Omental fat pad (tissue), 4 donors: Measurements from ENCODE around the gene PLK1. TPM values are rescaled to one million over a fixed set of nuclear protein-coding genes. Genes with fewer than 3 reads are reported as not detected.
A peak's percentile ranks its signal among the peaks of the same experiment; 100 is the strongest.
"Not testable (repeated sequence)": the region's sequence is repeated elsewhere in the genome, so short reads cannot be mapped to it uniquely, and the experiment has no call there.

Experiments
- ATAC-seq: fragments of 150-250 bp; one replicate; pipeline ENCODE4 v1.9.1; 2016; ENCODE audit warnings: mild to moderate bottlenecking, moderate library complexity; ENCODE audit not compliant: low FRiP score
- DNase-seq: peaks from one replicate; pipeline ENCODE4 v3.0.0-alpha.2; 2019; ENCODE audit warnings: low spot score
- CTCF ChIP-seq, 3 donors: fragments of 450-650 bp; IDR thresholded peaks; one replicate each; pipeline ENCODE4 v1.5.1; 2016 to 2017; ENCODE audit warnings: antibody characterized with exemption in 3 of 3, mild to moderate bottlenecking in 3 of 3, moderate library complexity in 2 of 3
- total RNA-seq, 4 donors: library from RNA; depleted of rRNA; stranded (reverse); fragments of >200 nt; gene quantifications; one replicate each; pipeline ENCODE4 v1.1.0, GENCODE V29; 2016

PLK1 gene
- 1 to 10 TPM in 2 of 4 donors, under 1 TPM in 2; 0.65 to 7.7 (median 1.4) TPM for total RNA-seq

DNA sequence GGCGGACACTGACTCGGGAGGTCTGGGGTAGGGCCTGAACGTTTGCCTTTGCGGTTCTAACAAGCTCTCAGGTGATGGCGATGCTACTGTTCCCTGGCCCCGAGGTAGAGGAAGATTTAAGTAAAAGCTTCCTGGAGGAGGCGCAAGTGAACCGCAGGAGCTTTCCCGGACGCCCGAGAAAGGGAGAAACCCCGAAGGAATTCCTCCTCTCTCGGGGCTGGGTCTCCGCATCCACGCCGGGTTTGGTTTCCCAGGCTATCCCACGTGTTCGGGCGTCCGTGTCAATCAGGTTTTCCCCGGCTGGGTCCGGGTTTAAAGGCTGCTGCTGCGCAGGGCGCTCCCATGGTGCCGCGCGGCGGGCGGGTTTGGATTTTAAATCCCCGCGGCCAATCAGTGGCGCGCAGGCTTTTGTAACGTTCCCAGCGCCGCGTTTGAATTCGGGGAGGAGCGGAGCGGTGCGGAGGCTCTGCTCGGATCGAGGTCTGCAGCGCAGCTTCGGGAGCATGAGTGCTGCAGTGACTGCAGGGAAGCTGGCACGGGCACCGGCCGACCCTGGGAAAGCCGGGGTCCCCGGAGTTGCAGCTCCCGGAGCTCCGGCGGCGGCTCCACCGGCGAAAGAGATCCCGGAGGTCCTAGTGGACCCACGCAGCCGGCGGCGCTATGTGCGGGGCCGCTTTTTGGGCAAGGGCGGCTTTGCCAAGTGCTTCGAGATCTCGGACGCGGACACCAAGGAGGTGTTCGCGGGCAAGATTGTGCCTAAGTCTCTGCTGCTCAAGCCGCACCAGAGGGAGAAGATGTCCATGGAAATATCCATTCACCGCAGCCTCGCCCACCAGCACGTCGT, at the start of gene PLK1:
PLK1 (plus strand) TSS at position 460 of the 844 bp plus-strand sequence; CDS start at position 504, 44 bp downstream.
- ATAC-seq (peak; percentile 86), DNase-seq (peak; percentile 59)
- no peak for TF ChIP-seq CTCF (IDR thresholded peaks at IDR 0.05)

DNA sequence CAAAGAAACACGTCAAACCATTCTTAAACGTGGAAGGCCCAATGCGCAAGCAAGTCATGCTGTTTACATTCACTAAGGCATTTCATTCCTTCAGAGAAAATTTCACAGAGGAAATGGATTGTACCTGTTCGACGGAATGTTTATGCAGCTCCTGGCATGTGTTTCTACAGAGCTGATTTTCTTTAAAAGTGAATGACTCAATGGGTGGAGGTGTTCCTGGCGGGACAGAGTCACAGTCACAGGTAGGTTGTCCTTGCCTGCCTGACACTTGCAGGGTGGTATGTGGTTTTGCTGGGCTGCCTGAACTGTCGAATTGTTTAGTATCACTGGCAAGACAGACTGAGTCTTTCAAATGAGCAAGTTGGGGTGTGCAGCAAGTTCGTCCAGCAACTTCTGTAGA, 49.2 kb upstream of the PLK1 start:
- ATAC-seq (no peak), DNase-seq (no peak)
- no peak for TF ChIP-seq CTCF (IDR thresholded peaks at IDR 0.05)

GRCh38 chr16:23631874-23632273, 46.8 kb upstream of the PLK1 start:
- not testable (repeated sequence) for DNase-seq, ATAC-seq

- no peak for TF ChIP-seq CTCF (IDR thresholded peaks at IDR 0.05)
- no peak for ATAC-seq
- no peak for DNase-seq
These were observed 44.1 kb upstream of the PLK1 start for GRCh38 chr16:23634461-23635036.

DNA sequence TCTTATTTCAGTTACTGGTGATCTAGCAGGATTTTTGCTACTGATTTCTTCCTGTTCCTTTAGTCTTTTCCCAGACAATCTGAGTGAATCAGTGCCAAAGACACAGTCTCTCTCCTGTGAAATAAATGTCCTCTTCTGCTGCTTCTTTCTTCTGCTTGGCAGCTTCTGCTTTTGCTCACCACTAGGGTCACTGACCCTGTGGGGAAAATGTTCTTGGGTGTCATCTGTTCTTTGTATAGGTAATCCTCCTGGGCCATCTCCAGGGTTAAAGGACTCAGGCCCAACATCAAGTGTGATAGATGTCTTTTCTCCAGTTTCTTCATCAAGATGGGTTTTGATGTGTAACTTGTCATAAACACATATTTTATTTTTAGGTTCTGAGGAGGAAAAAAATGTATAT, 42.7 kb upstream of the PLK1 start:
- no peak for ATAC-seq
- TF ChIP-seq CTCF (IDR thresholded peaks at IDR 0.05): no peak
- DNase-seq: no peak

DNA sequence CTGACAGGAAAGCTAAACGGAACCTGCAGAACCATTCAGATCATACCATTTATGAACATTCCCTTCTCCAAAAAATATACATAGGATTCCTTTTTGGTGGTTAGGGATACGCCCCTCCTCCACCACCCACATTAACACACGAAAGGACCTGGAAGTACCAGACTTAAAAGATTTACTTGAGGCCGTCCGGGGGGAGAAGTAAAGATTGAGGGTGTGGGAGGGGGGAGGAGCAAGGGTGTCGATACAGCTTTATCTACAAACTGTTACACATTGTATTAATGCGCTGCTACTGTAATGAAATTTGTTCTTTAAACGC, 38.1 kb upstream of the PLK1 start:
- ATAC-seq (no peak), DNase-seq (no peak)
- no peak for TF ChIP-seq CTCF (IDR thresholded peaks at IDR 0.05)

GRCh38 chr16:23640931-23641765, 37.5 kb upstream of the PLK1 start, which contains the start of the genes DCTN5 and PALB2:
TSS of gene DCTN5 (plus strand) at chr16:23641466. CDS start at chr16:23641543, 77 bp downstream.
TSS of gene PALB2 (minus strand) at chr16:23641310. CDS start at chr16:23641157, 153 bp downstream.
- ATAC-seq (peak; percentile 99), DNase-seq (peak; percentile 73)
- no peak for TF ChIP-seq CTCF (IDR thresholded peaks at IDR 0.05)
